Kidney (tissue), 14 donors: ENCODE data around the gene MT1G. TPM values are rescaled to one million over a fixed set of nuclear protein-coding genes. Genes with fewer than 3 reads are reported as not detected.

ENCODE experiments used
- DNase-seq, 5 donors: peaks; one replicate each; pipeline ENCODE4 v3.0.0-alpha.2; 2013 to 2020
- FAIRE-seq: peaks from 2 replicates; lab custom pipeline; 2012; peaks lifted over from hg19 to GRCh38; lab: Jason Lieb, UNC
- H3K27ac ChIP-seq, 2 donors: one replicate each; pipeline ENCODE4 v1.7.0; 2013; ENCODE audit warnings: low read depth in 2 of 2, low read length in 2 of 2, inconsistent platforms in 1 of 2
- H3K27me3 ChIP-seq: one replicate; pipeline ENCODE4 v1.7.1; 2013; ENCODE audit warnings: low read length, inconsistent platforms; ENCODE audit not compliant: control insufficient read depth, insufficient read depth
- H3K36me3 ChIP-seq, 3 donors: one replicate each; pipeline versions ENCODE4 v1.7.0 to v1.7.1; 2013; ENCODE audit warnings: low read length in 3 of 3, control low read depth in 1 of 3, inconsistent platforms in 1 of 3; ENCODE audit not compliant: insufficient read depth in 3 of 3, control insufficient read depth in 2 of 3
- H3K4me1 ChIP-seq, 3 donors: one replicate each; pipeline versions ENCODE4 v1.7.0 to v1.7.1; 2013; ENCODE audit warnings: low read length in 3 of 3, inconsistent platforms in 1 of 3, low read depth in 1 of 3; ENCODE audit not compliant: control insufficient read depth in 2 of 3, insufficient read depth in 2 of 3
- H3K4me3 ChIP-seq, 3 donors: one replicate each; pipeline versions ENCODE4 v1.7.0 to v1.8.1; 2013; ENCODE audit warnings: low read length in 3 of 3, control low read depth in 1 of 3, inconsistent platforms in 1 of 3
- H3K9ac ChIP-seq, 3 donors: one replicate each; pipeline versions ENCODE4 v1.7.0 to v1.7.1; 2013; ENCODE audit warnings: low read length in 3 of 3, control low read depth in 1 of 3, inconsistent platforms in 1 of 3
- H3K9me3 ChIP-seq, 3 donors: one replicate each; pipeline versions ENCODE4 v1.7.0 to v1.7.1; 2013; ENCODE audit warnings: low read length in 3 of 3, control low read depth in 1 of 3, inconsistent platforms in 1 of 3; ENCODE audit not compliant: control insufficient read depth in 2 of 3, insufficient read depth in 1 of 3
- CTCF ChIP-seq: IDR thresholded peaks from 3 replicates; pipeline ENCODE4 v1.5.1; 2012; ENCODE audit warnings: mild to moderate bottlenecking, moderate library complexity, borderline replicate concordance; ENCODE audit not compliant: insufficient read depth; ENCODE audit errors: extremely low read depth
- intact Hi-C: fragments of 100-400 bp; cut with DNase I; formaldehyde crosslinking; loops from one replicate; pipeline ENCODE4 v1.11.1; 2022
- polyA plus RNA-seq: library from polyadenylated mRNA; stranded (reverse); fragments of 350-450 nt; fragmentation: Illumina TruSeq; extraction: RNeasy Lipid Tissue Mini Kit (QIAGEN cat#74804); gene quantifications from one replicate; pipeline ENCODE4 v1.2.3, GENCODE V29; 2014; ENCODE audit warnings: low read depth, low replicate concordance; ENCODE audit not compliant: insufficient read depth
- total RNA-seq: library from RNA; stranded (reverse); fragmentation: NEBNext Ultra II Directional; extraction: Animal tissue kit (Norgen Biotek cat#: 25700); gene quantifications from one replicate; pipeline ENCODE4 v1.2.1, GENCODE V29; 2021
- donor health status: control.
- donor health status: control.
- donor health status: control.
- donor health status: control.
- donor health status: control.
- donor health status: DM: yes; HTN: yes; CAD: no.
- donor health status: Normal renal cell carcinoma (clear cell type).

The MT1G gene
- total and polyA plus RNA-seq, 2 donors from 2014 or later, result 33.6 to 2,564 TPM

GRCh38 chr16:56682703-56683397 lies 15.0 kb upstream of the MT1G start:
- no peaks in the 10 kb centered on the region for H3K27me3 ChIP-seq
- no peak for TF ChIP-seq CTCF
- H3K27ac ChIP-seq, result peak overlapping the region; percentile 26 to 38
- intact Hi-C loops, result loop anchor here (10.0 kb wide), 1 partner anchor 78 kb away; the partner anchor contains the start of gene MT2A
- no peaks in the 10 kb centered on the region for H3K9me3 ChIP-seq
- FAIRE-seq (no peak), DNase-seq (no peak)
- no peaks in the 10 kb centered on the region for H3K36me3 ChIP-seq
- peaks cover 0 to 9% (median 5%) of the 10 kb centered on the region in 3 donors for H3K4me1 ChIP-seq
- H3K9ac ChIP-seq, result peak overlapping the region; percentile 50 to 94 (median 57)
- peak overlapping the region; percentile 71 to 94 (median 91) for H3K4me3 ChIP-seq

GRCh38 chr16:56681939-56682702 lies 14.3 kb upstream of the MT1G start, which contains the start of gene MT1X:
Gene MT1X (plus strand): TSS chr16:56682470. CDS start chr16:56682541, 71 bp downstream.
- peak within 1 kb of the TSS; percentile 39 to 71 for H3K27ac ChIP-seq
- intact Hi-C loops, result loop anchor here (10.0 kb wide), 1 partner anchor 77 kb away; the partner anchor contains the start of gene MT2A

GRCh38 chr16:56679818-56680217 lies 12.0 kb upstream of the MT1G start:
- H3K27ac ChIP-seq, result no peak overlapping the region
- H3K36me3 ChIP-seq, result no peaks in the 10 kb centered on the region
- DNase-seq (no peak), FAIRE-seq (no peak)
- no peak for TF ChIP-seq CTCF
- no peak overlapping the region for H3K4me3 ChIP-seq
- peaks cover 0 to 9% (median 5%) of the 10 kb centered on the region in 3 donors for H3K4me1 ChIP-seq
- intact Hi-C loops, result loop anchor here (10.0 kb wide), 1 partner anchor 75 kb away; the partner anchor contains the start of gene MT2A
- H3K9ac ChIP-seq, result no peak overlapping the region
- no peaks in the 10 kb centered on the region for H3K9me3 ChIP-seq
- H3K27me3 ChIP-seq, result peaks cover 9% of the 10 kb centered on the region

More at GRCh38 chr16:56681939-56682702, 14.3 kb upstream of the MT1G start, which contains the start of gene MT1X:
- peak; percentile 87 to 98 (median 93) for DNase-seq
- FAIRE-seq, result no peak
- Histone ChIP-seq H3K27me3 (no peaks in the 10 kb centered on the region), H3K4me1 (peaks cover 0 to 9% (median 5%) of the 10 kb centered on the region in 3 donors), H3K9me3 (no peaks in the 10 kb centered on the region), H3K9ac (peak within 1 kb of the TSS; percentile 50 to 94 (median 57)), H3K4me3 (peak within 1 kb of the TSS; percentile 71 to 94 (median 91)), H3K36me3 (no peaks in the 10 kb centered on the region)
- no peak for TF ChIP-seq CTCF
